GM12878 (cell line): Measurements from ENCODE around the gene ZBTB7B. TPM values are rescaled to one million over a fixed set of nuclear protein-coding genes. Genes with fewer than 3 reads are reported as not detected.
A peak's percentile ranks its signal among the peaks of the same experiment; 100 is the strongest.

ENCODE experiments used
- ATAC-seq: fragments of 200-7000 bp; cut with Tn5 transposase; 3 replicates; pipeline ENCODE4 v1.9.1; 2020; ENCODE audit warnings: mild to moderate bottlenecking, moderate library complexity
- BruUV-seq: library from RNA; stranded (reverse); fragments of 400-500 nt; replicated peaks from 2 replicates; lab custom pipeline; 2021; lab: Mats Ljungman, UMichigan
- CTCF ChIA-PET: fragments of 300-600 bp; sonication (Branson Sonifier 250); formaldehyde crosslinking; extraction: SDS; loops from one replicate; lab custom pipeline; 2021; ENCODE audit warnings: inconsistent platforms; lab: Yijun Ruan, JAX
- POLR2A ChIA-PET: fragments of 350-600 bp; formaldehyde crosslinking; extraction: SDS; loops from one replicate; lab custom pipeline; 2021; ENCODE audit warnings: inconsistent platforms; lab: Charles Lee
- RAD21 ChIA-PET: fragments of 300-600 bp; sonication (Branson Sonifier 250); formaldehyde crosslinking; loops from one replicate; lab custom pipeline; 2023; ENCODE audit warnings: antibody characterized with exemption; ENCODE audit not compliant: unreplicated experiment; lab: Charles Lee
- SMC1A ChIA-PET: fragments of 300-600 bp; sonication (Branson Sonifier 250); formaldehyde crosslinking; loops from one replicate; lab custom pipeline; 2023; ENCODE audit not compliant: unreplicated experiment, uncharacterized antibody; lab: Charles Lee
- DNase-seq: peaks from one replicate; pipeline ENCODE4 v3.0.0-alpha.2; 2011; ENCODE audit warnings: low read depth, low spot score
- FAIRE-seq: peaks from 3 replicates; lab custom pipeline; 2011; peaks lifted over from hg19 to GRCh38; lab: Jason Lieb, UNC
- H2AFZ ChIP-seq: 2 replicates; pipeline ENCODE4 v1.6.0; 2011; ENCODE audit warnings: low read depth, low read length, control low read depth; ENCODE audit not compliant: control insufficient read depth
- H3K27ac ChIP-seq: 2 replicates; pipeline ENCODE4 v1.5.1; 2011; ENCODE audit warnings: control low read depth; ENCODE audit not compliant: control insufficient read depth, insufficient read depth
- H3K27me3 ChIP-seq, 2 experiments: replicated peaks in 1 of 2; 2 replicates each; pipeline versions ENCODE4 v1.6.0 to v1.6.1; 2011; ENCODE audit warnings: low read length in 1 of 2; ENCODE audit not compliant: control insufficient read depth in 2 of 2, insufficient read depth in 2 of 2
- H3K36me3 ChIP-seq, 2 experiments: 2 replicates each; pipeline ENCODE4 v1.5.1; 2011; ENCODE audit warnings: low read length in 1 of 2; ENCODE audit not compliant: control insufficient read depth in 2 of 2, insufficient read depth in 2 of 2
- H3K4me1 ChIP-seq: 2 replicates; pipeline ENCODE4 v1.6.1; 2011; ENCODE audit warnings: mild to moderate bottlenecking, low read length, moderate library complexity, mixed read lengths; ENCODE audit not compliant: control insufficient read depth, insufficient read depth
- H3K4me2 ChIP-seq: 2 replicates; pipeline ENCODE4 v1.6.0; 2011; ENCODE audit warnings: control low read depth; ENCODE audit not compliant: control insufficient read depth, insufficient read depth
- H3K4me3 ChIP-seq: fragments of 200-600 bp; sonication (generic); 2 replicates; pipeline ENCODE4 v1.5.1; 2016
- H3K79me2 ChIP-seq: 2 replicates; pipeline ENCODE4 v1.6.0; 2011; ENCODE audit warnings: low read length; ENCODE audit not compliant: control insufficient read depth, insufficient read depth
- H3K9ac ChIP-seq: 2 replicates; pipeline ENCODE4 v1.8.0; 2011; ENCODE audit warnings: low read length, control low read depth, mixed read lengths; ENCODE audit not compliant: control insufficient read depth, insufficient read depth
- H3K9me3 ChIP-seq: replicated peaks from 3 replicates; pipeline ENCODE4 v1.5.1; 2011; ENCODE audit warnings: mild to moderate bottlenecking, low read length; ENCODE audit not compliant: control insufficient read depth, insufficient read depth
- H4K20me1 ChIP-seq: 2 replicates; pipeline ENCODE4 v1.6.0; 2011; ENCODE audit not compliant: control insufficient read depth, insufficient read depth
- CEBPZ ChIP-seq: fragments of 150-350 bp; IDR thresholded peaks from 2 replicates; pipeline ENCODE4 v1.6.1; 2016; ENCODE audit warnings: low read depth, low read length
- CHD4 ChIP-seq: fragments of 200-600 bp; sonication (generic); IDR thresholded peaks from 2 replicates; pipeline ENCODE4 v1.6.1; 2016; ENCODE audit warnings: mild to moderate bottlenecking
- CUX1 ChIP-seq: IDR thresholded peaks from 2 replicates; pipeline ENCODE4 v1.6.1; 2012; ENCODE audit warnings: improper control_type of control experiment, low read depth, low read length; ENCODE audit not compliant: insufficient replicate concordance
- KAT2A ChIP-seq: conservative IDR thresholded peaks from 2 replicates; pipeline ENCODE4 v1.6.1; 2011; ENCODE audit warnings: low read depth, low read length; ENCODE audit not compliant: control insufficient read depth
- MLLT1 ChIP-seq: fragments of 450-650 bp; IDR thresholded peaks from 2 replicates; pipeline ENCODE4 v1.6.1; 2016; ENCODE audit warnings: mild to moderate bottlenecking
- NBN ChIP-seq: fragments of 450-650 bp; IDR thresholded peaks from 2 replicates; pipeline ENCODE4 v1.6.1; 2016
- POLR2A ChIP-seq: IDR thresholded peaks from 2 replicates; pipeline ENCODE4 v1.6.1; 2011; ENCODE audit warnings: low read depth, mild to moderate bottlenecking, low read length
- SIN3A ChIP-seq: IDR thresholded peaks from 2 replicates; pipeline ENCODE4 v1.6.1; 2012; ENCODE audit warnings: low read depth, low read length, improper control_type of control experiment
- WGBS: methylation state at CpG from one replicate; pipeline ENCODE4 v1.1.6; 2016; ENCODE audit warnings: low lambda C conversion rate; ENCODE audit not compliant: insufficient replicate concordance, insufficient coverage; ENCODE audit errors: missing lambda C conversion rate; 5-methylcytosine and 5-hydroxymethylcytosine counted together
- in situ Hi-C: fragments of 300-500 bp; cut with MboI; formaldehyde crosslinking; loops from 9 replicates; pipeline ENCODE4 v1.14.3; 2018; ENCODE audit warnings: mixed read lengths
- intact Hi-C: fragments of 100-400 bp; cut with micrococcal nuclease; formaldehyde crosslinking; loops from one replicate; pipeline ENCODE4 v1.14.2; 2022; ENCODE audit not compliant: unreplicated experiment
- polyA plus RNA-seq, 11 experiments: library from polyadenylated mRNA; depleted of rRNA in 4 of 11; unstranded in 6 of 11; stranded (reverse) in 5 of 11; fragments of >200 nt; fragmentation: Nextera tagmentation in 4 of 11; fragmentation: Illumina TruSeq in 1 of 11; extraction: Ambion mirVana in 4 of 11; extraction: Trizol in 1 of 11; gene quantifications; 1 replicate in 1 of 11; 2 replicates in 10 of 11; pipeline versions ENCODE4 v1.2.1 to v1.2.3, GENCODE V29; 2011 to 2016; ENCODE audit warnings: inconsistent platforms in 2 of 11, missing spikeins in 2 of 11, low read depth in 1 of 11
- total RNA-seq, 4 experiments: library from RNA; depleted of rRNA in 3 of 4; stranded (reverse); fragments of >200 nt in 3 of 4; fragmentation: Illumina TruSeq in 1 of 4; extraction: Trizol in 1 of 4; gene quantifications; 2 replicates each; pipeline versions ENCODE4 v1.2.1 to v1.2.3, GENCODE V29; 2013 to 2021

ZBTB7B gene
- total and polyA plus RNA-seq, 10 of the 15 experiments (the other 5 are each of a cell fraction or from before 2014, with no cell fraction given) = 0.11 to 44.9 (median 11.3) TPM

GRCh38 chr1:155001675-155002463 lies 733 bp upstream of the ZBTB7B start (continued):
- TF ChIP-seq CUX1 = no peak

GRCh38 chr1:155003227-155003765 lies 694 bp downstream of the ZBTB7B start:
- Histone ChIP-seq H3K79me2 (peaks cover 57% of the 10 kb centered on the region), H3K4me1 (peaks cover 38% of the 10 kb centered on the region), H3K4me2 (peak overlapping the region; percentile 98), H3K9ac (peak overlapping the region; percentile 85), H3K27ac (peak overlapping the region; percentile 91), H3K36me3 (no peaks in the 10 kb centered on the region; a peak in 1 of 4 replicates), H4K20me1 (0 out of 2 replicates have a peak, but pooled peaks cover 3% of the 10 kb centered on the region), H3K4me3 (peak overlapping the region; percentile 99), H3K9me3 (no peaks in the 10 kb centered on the region), H2AFZ (peak overlapping the region; percentile 48; the same call in 1 of the 2 replicates), H3K27me3 (no peaks in the 10 kb centered on the region)
- POLR2A ChIA-PET = interaction anchor here (0.8 to 1.9 kb wide), 7 partner anchors 15 to 59 kb away, joined by 3 to 8 read pairs (median 4); partner anchors contain the start of gene SHC1
- CTCF ChIA-PET = interaction anchor here (0.8 to 2.1 kb wide), 2 partner anchors 14 to 19 kb away, joined by 5 to 18 read pairs; no protein-coding TSS in a partner anchor
- in situ Hi-C loops (no loop called here), intact Hi-C loops (loop anchor here (2.0 to 5.0 kb wide), 2 partner anchors 14 to 41 kb away; partner anchors contain the start of gene PYGO2)
- FAIRE-seq (no peak), ATAC-seq (no peak), DNase-seq (no peak)
- SMC1A ChIA-PET = interaction anchor here (1.2 to 1.4 kb wide), 4 partner anchors 9 to 30 kb away, joined by 3 to 4 read pairs (median 4); no protein-coding TSS in a partner anchor
- BruUV-seq = TSS peak; percentile 28
- under 1% methylated on average over 25 of the region's 37 CpGs for WGBS
- RAD21 ChIA-PET = interaction anchor here (1.1 to 3.3 kb wide), 4 partner anchors 12 to 82 kb away, joined by 4 to 14 read pairs (median 4); partner anchors contain the start of gene PBXIP1
- TF ChIP-seq POLR2A (peak; percentile 44; the same call in 1 of the 2 replicates), CEBPZ (no peak), MLLT1 (peak; percentile 37; the same call in 1 of the 2 replicates), KAT2A (no peak), NBN (0 out of 2 replicates have a peak, but pooled peaks have one; percentile 8), CHD4 (no peak), SIN3A (peak; percentile 38; the same call in 1 of the 2 replicates)
